IPS-NIHi7 (cell line): ENCODE measurements around the gene ELMOD1.

ENCODE experiments used
- DNase-seq: peaks from one replicate; pipeline ENCODE4 v3.0.0; 2012; ENCODE audit warnings: mixed read lengths; ENCODE audit errors: extremely low spot score

Gene ELMOD1

GRCh38 chr11:107583629-107584195, 7.2 kb upstream of the ELMOD1 start:
- no peak for DNase-seq

DNA sequence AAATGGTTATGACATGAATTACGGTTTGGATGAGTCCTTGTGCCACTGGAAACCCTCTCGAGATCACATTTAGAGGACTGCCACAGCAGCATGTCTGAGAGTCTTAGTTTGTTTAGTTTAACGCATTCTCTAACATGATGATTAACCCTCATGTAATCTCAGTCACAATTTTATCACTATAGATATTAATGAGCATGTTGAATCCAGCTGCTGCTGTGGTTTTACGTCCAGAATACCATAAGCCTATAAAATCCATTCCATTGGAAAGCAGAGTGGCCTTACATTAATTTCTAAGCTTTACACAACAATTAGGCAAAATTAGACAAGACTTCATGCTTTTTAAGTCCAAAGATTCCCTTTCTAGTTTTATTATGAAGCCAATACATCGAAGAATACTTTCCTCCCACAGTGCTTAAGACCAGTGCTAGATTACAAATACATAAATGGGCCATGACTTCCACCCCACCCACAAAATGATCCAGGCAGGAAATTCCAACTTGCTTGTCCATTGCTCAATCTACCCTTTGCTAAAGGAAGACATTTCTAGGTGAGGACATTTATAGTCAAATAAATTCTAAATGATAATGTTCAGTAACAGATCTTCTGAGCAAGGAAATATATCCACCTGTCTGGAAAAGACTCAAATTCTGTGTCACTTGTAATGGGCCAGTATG, 3.5 kb upstream of the ELMOD1 start:
- DNase-seq, result no peak

DNA sequence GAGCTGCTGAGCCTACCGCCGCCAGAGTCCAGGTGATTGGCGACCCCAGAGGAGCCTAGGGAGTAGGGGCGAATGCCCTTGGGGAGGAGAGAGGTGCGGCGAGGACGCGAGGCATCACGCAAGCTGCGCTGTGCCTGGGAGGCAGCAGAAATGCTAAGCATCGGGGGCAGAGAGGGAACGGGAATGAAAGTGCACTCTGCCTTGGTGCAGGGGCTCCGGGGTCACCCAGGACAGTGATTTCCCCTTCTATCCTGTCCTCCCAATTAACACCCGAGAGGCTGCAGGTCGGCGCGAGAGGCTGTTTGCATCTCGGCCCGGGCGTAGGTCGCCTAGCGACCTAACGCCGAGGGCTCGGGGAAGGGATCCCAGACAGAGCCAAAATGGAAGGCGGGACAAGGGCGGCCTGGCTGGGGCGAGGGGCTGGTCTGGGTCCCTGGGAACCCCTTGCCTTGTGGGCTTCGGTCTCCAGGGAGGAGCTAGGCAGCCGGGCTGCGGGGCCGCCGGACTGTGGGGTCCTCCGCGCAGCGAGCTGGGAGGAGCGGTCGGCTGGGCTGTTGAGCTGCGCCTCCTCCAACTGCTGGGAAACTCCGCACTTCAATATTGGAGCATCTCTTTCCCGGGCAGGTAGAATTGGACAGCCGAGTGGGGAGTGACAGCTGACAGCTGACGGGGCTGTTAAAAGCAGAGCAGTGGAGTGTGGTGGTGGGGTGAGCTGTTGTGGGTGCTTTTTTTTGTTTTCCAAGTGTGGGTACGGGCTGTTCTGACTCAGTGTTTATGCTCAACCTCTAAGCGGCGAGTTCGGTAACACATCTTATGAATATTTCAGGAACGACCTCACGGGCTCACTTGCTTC, 657 bp downstream of the ELMOD1 start:
- peak; percentile 36 for DNase-seq

DNA sequence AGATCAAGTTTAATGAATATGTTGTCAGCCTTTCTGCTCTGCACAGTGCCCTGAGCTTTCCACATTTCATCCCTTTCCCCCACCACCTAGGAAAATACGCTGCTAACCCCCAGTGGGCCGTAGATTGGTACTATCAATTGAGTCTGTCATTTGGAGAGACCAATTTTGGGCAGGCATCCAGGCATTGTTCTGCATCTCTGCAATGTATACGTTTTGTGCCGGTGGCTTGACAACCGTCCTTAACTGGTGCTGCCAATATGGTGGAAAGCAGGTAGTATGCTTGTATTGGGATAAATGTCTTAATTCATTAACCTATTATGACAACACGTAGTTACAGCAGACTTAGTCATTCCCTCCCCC, 1.3 kb downstream of the ELMOD1 start:
- no peak for DNase-seq

- DNase-seq, result no peak
These were observed 1.9 kb downstream of the ELMOD1 start for GRCh38 chr11:107592813-107593212.

DNA sequence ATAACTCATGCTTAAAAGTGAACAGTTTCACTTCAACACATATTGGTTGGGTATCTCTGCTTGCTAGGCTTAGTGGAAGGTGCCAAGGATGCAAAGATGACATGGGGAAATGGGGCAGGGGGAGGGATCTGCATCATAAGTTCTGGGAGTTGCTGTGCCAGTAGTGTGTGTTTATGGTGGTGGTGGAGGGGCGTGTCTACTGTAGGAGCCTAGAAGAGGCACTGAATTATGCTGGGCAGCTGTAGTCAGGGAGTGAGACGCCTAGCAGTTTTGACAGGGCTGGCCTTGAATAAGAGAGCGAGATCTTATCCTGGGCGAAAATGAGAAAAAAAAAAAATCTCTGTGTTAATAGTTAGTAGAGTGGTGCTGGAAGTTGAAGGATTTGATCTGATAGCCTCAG, 3.0 kb downstream of the ELMOD1 start:
- no peak for DNase-seq

DNA sequence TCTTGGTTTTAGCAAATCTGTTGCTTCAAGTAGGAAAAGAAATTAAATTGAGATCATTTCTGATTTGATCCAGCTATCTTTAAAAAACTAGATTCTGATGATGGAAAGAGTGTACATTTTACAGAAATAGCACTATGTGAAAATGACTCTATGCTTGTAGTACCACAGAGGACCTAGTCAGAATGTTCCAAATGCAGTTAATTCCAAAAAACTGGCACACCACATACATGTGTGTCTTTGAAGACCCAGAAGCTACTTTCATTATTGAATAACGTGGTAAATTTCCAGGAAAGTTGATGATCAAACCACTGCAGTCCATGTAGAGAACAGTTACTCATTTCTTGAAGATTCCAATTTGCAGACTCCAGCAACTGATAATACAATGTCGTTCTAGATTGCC, 3.8 kb downstream of the ELMOD1 start:
- no peak for DNase-seq

DNA sequence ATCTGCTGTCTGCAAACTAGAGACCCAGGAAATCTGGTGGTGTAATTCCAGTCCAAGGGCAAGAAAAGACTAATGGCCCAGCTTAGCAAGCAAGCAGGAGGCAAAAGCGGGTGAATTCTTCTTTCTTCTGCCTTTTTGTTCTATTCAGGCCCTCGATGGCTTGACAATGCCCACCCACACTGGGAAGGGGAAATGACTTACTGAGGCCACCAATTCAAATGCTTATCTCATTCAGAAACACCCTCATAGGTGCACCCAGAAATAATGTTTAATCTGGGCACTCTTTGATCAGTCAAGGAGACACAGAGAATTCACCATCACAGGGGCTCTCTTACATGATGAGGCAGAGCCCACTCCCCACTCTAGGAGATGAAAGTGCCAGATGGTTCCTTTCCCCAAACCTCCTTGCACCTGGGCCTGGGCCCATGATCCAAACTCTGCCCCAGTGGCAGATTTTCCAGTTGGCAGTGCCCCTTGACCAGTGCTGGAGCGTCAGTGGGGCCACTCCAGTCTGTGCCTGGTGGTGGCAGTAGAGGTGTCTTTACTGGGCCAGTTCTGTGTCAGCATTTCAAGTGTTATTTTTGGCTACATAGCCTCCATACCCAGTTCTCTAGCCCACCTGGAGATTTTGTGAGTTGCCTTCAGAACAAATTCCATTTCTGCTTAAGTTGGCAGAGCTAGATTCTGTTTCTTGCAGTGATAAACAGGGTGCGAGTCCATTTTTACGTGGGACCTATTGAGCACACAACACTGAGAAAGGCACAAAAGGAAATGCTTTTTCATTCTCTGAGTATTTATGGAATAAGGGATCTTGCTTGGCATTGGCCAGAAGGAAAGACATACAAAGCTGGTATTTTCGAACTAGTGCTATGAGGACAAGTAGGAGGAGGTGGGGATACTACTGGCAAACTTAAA, 7.5 kb downstream of the ELMOD1 start:
- DNase-seq, result peak; percentile 68

DNA sequence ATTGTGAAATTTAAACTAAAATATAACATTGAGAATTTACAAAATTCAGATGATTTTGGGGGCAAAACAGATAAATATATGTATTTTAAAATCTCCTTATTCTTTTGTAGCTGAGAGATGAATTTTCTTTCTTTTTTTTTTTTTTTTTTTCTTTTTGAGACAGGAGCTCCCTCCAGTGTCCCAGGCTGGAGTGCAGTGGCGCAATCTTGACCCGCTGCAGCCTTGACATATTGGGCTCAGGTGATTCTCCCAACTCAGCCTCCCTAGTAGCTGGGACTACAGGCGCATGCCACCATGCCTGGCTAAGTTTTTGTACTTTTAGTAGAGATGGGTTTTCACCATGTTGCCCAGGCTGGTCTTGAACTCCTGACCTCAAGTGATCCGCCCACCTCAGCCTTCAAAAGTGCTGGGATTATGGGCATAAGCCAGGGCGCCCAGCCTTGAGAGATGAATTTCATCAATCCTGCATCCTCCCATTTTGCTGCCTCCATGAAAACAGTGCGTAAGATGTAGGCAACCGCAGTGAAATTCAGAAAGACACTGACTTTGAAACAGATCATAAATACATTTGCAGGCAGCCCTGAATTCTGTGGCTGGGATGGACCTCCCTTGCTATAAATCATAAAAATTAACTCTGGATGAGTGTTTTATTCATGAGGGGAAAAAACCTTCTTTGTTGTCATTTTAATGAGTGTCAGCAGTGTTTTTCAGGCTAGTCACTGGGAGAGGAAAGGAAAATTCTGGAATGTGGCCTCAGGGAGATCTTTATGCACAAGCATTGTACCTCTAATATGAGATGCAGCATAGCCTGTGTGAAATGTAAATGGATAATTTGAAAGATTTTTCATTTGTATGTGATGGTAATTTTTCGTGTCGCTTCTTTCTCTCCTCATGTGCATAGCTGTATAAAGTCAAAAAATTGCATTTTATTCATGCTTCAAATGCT, 14.4 kb downstream of the ELMOD1 start:
- no peak for DNase-seq

DNA sequence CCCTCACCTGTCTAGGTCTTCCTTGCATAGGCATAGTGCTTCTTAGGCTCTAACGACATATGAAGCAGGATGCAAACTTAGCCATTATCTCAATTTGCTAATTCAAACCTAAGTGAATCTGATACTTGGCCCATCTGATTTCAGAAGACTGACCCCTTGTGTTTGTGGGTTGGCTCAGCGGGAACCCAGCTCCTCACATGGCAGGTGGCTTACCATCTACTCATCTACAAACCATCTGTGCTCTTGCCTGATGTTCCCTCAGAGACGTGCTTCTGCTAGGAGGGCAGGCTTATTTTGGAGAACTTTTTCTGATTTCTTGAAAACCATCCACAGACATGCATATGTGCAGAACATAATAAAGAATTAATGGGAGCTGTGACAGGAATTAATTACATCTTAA, 15.2 kb downstream of the ELMOD1 start:
- peak; percentile 24 for DNase-seq

GRCh38 chr11:107608809-107609208, 17.9 kb downstream of the ELMOD1 start:
- no peak for DNase-seq

- DNase-seq, result no peak
These were observed 18.7 kb downstream of the ELMOD1 start for GRCh38 chr11:107609400-107610218.

GRCh38 chr11:107612445-107612844, 21.5 kb downstream of the ELMOD1 start:
- DNase-seq, result no peak

GRCh38 chr11:107619926-107620325, 29.0 kb downstream of the ELMOD1 start:
- no peak for DNase-seq

DNA sequence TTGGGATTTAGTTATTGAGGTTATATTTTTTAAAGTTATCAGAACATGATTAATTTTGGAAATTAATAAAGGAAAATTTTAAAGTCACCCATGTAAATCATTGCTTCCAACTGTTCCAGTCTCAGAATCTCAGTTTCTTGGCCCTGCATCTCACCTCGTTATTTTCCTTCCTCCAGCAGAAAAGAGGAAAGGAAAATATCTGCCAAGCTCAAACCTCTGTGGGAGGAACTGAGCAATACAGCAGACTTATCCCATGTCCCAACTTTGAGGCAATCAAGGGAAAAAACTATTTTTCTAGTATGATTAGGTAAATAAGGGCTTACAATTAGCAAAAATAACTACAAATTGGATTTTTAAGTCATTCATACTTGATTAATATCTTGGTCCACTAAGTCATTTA, 30.1 kb downstream of the ELMOD1 start:
- no peak for DNase-seq

GRCh38 chr11:107623183-107623582, 32.2 kb downstream of the ELMOD1 start:
- DNase-seq, result no peak

DNA sequence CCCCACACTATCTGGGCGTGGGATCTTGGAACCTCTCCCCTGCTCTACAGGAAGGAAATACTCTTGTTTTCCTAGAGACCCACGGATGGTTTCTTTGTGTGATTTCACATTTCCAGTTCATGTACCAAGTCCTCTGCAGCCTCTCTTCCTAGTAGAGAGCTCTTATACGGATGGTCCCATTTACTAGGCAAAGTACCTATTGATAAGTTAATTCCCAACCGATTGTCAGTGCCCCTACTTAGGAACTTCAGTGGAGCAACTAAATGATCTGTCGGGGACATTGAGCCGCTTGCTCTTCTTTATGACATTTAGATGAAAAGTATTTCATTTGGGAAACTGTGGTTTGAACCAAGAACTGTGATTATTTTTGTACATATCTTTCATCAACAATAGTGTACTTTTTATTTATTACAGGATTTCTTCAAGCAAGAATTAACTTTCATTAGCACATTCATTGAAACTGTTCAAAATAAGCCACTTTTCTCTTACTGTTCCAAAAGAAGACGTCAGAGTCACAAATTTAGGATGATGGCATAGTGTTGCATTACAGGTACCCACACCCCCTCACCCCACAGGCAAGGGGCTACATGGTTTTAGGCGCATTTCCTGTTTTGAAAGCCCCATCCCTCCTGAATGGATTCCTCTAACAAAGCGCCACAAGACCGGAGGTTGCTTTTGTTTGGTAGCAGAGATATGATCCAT, 34.2 kb downstream of the ELMOD1 start:
- DNase-seq, result no peak

DNA sequence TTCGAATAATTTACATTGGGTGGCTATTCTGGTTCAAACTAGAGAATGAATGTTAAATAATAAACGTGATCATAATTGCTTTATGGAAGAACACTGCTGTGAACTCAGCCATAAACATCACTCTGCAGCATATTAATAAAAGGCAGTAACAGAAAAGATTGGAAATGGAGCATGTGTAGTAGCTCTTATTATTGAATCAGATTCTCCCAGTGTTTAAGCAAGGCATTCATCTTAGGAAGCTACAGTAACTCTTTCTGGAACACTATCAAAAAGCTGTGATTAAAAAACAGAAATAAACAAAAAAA, 34.7 kb downstream of the ELMOD1 start:
- DNase-seq, result no peak

DNA sequence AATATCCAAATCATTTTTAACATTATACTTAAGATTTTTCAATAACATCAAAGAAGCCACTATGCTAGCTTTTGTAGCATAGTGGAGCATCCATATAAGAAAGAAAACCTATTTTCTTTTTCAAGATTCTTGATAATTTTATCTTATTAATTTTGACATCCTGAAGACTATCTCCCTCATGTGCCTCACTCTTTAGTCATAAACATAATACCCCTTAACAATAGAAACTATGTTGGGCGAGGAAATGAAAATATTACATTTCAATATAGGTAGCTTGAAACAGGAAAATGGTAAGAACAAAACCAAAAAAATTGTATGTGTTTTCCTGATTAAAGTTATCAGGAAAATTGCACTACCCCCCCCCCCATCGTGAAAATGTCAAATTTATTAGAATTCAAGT, 40.1 kb downstream of the ELMOD1 start:
- no peak for DNase-seq

GRCh38 chr11:107631931-107632330, 41.0 kb downstream of the ELMOD1 start:
- DNase-seq, result no peak
